Gastroesophageal sphincter (tissue), 4 donors: ENCODE results near the gene IDH2. TPM values are rescaled to one million over a fixed set of nuclear protein-coding genes. Genes with fewer than 3 reads are reported as not detected.

Experiments used
- ATAC-seq: fragments of 150-250 bp; one replicate; pipeline ENCODE4 v1.9.1; 2016; ENCODE audit warnings: mild to moderate bottlenecking, moderate library complexity
- H3K27ac ChIP-seq, 4 donors: fragments of 200-600 bp; sonication (generic) in 3 of 4; 1 replicate in 3 of 4; 2 replicates in 1 of 4; pipeline ENCODE4 v1.5.1; 2016 to 2019
- H3K27me3 ChIP-seq: fragments of 200-600 bp; sonication (generic); one replicate; pipeline ENCODE4 v1.5.1; 2019
- H3K36me3 ChIP-seq, 2 donors: fragments of 200-600 bp; sonication (generic); one replicate each; pipeline ENCODE4 v1.5.1; 2019; ENCODE audit warnings: control low read depth in 1 of 2
- H3K4me1 ChIP-seq, 3 donors: fragments of 200-600 bp; sonication (generic); 1 replicate in 2 of 3; 2 replicates in 1 of 3; pipeline ENCODE4 v1.5.1; 2016 to 2019; ENCODE audit warnings: control low read depth in 2 of 3
- H3K4me3 ChIP-seq, 2 donors: fragments of 200-600 bp; sonication (generic); one replicate each; pipeline ENCODE4 v1.5.1; 2019; ENCODE audit warnings: mild to moderate bottlenecking in 1 of 2, moderate library complexity in 1 of 2
- H3K9me3 ChIP-seq, 3 donors: fragments of 200-600 bp; sonication (generic); one replicate each; pipeline ENCODE4 v1.5.1; 2017 to 2019; ENCODE audit warnings: control low read depth in 2 of 3
- EP300 ChIP-seq: sonication (generic); formaldehyde crosslinking; IDR thresholded peaks from one replicate; pipeline ENCODE4 v1.6.1; 2017; ENCODE audit warnings: antibody characterized with exemption, mild to moderate bottlenecking
- POLR2A ChIP-seq, 2 donors: fragments of 450-650 bp; IDR thresholded peaks; one replicate each; pipeline ENCODE4 v1.6.1; 2017; ENCODE audit warnings: antibody characterized with exemption in 2 of 2, mild to moderate bottlenecking in 2 of 2, moderate library complexity in 1 of 2
- POLR2AphosphoS5 ChIP-seq: sonication (generic); formaldehyde crosslinking; IDR thresholded peaks from one replicate; pipeline ENCODE4 v1.6.1; 2017; ENCODE audit warnings: antibody characterized with exemption
- WGBS, 2 donors: methylation state at CpG; one replicate each; pipeline ENCODE4 v1.1.5; 2018; ENCODE audit warnings: low coverage in 1 of 2; 5-methylcytosine and 5-hydroxymethylcytosine counted together
- total RNA-seq, 4 donors: library from RNA; depleted of rRNA; stranded (reverse); fragments of >200 nt; gene quantifications; one replicate each; pipeline ENCODE4 v1.1.0, GENCODE V29; 2016
- TF ChIP-seq, protein P1 (sequence below), 4 experiments: fragments of 200-600 bp in 2 of 4; fragments of 450-650 bp in 2 of 4; sonication (generic) in 1 of 4; IDR thresholded peaks; one replicate each; pipeline ENCODE4 v1.5.1; 2017 to 2019; ENCODE audit warnings: antibody characterized with exemption in 4 of 4, mild to moderate bottlenecking in 2 of 4, moderate library complexity in 2 of 4

The IDH2 gene
- total RNA-seq, 4 donors from 2014 or later = 45.2 to 289 (median 132) TPM

DNA sequence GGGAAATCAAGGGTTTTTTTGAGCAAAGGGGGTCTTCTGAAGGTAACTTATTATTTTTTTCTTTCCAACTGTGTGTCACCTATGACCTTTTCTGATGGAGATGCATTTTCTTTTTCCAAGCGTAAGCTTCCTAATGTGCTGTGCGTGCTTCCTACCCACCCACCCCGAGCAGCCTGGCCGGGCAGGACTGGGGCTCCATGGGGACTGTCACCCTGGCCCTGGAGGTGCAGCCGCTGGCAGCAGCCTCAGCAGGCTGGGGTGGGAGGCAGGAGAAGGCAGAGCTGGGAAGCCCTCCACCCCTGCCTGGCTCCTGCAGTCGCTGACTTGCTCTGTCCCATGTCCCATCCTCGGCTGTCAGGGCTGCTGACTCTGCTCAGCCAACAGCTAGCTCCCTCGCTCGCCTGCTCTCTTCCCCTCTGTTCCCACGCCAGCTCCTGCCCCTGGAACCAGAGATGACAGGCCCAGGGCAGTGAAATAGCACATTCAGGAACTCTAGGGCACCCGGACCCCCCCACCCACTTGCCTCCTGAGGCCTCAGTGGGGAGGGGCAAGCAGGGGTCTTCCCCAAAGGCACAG lies 21.4 kb downstream of the IDH2 start:
- 43 to 87% methylated on average over 1 to 4 of the region's 11 CpGs for WGBS, 2 donors
- ATAC-seq = peak; percentile 8
- H3K27ac ChIP-seq = peak overlapping the region in 3 of 4 donors; percentile 38 to 57 (median 55)

DNA sequence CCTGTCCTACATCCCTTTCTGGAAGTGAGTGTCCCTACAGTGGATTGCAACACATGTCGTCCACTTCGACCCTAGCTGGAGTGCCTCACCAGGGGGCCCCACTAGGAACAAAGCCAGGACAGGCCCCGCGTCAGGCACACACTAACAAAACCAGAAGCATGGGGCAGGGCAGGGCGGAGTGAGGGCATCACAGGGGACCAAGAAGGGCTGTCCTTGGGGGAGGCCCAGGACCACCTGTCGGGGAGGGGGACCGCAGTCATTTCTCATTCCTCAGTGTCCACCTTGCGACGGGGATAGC lies 21.9 kb downstream of the IDH2 start:
- TF ChIP-seq EP300 (no peak), POLR2AphosphoS5 (no peak), POLR2A (IDR thresholded peaks at IDR 0.05) (no peak)
- TF ChIP-seq, protein P1, sequence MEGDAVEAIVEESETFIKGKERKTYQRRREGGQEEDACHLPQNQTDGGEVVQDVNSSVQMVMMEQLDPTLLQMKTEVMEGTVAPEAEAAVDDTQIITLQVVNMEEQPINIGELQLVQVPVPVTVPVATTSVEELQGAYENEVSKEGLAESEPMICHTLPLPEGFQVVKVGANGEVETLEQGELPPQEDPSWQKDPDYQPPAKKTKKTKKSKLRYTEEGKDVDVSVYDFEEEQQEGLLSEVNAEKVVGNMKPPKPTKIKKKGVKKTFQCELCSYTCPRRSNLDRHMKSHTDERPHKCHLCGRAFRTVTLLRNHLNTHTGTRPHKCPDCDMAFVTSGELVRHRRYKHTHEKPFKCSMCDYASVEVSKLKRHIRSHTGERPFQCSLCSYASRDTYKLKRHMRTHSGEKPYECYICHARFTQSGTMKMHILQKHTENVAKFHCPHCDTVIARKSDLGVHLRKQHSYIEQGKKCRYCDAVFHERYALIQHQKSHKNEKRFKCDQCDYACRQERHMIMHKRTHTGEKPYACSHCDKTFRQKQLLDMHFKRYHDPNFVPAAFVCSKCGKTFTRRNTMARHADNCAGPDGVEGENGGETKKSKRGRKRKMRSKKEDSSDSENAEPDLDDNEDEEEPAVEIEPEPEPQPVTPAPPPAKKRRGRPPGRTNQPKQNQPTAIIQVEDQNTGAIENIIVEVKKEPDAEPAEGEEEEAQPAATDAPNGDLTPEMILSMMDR (IDR thresholded peaks at IDR 0.05) = no peak

More for the DNA sequence above, 21.4 kb downstream of the IDH2 start:
- Histone ChIP-seq H3K9me3 (no peaks in the 10 kb centered on the region), H3K27me3 (no peaks in the 10 kb centered on the region), H3K4me1 (peaks cover 0 to 23% (median 10%) of the 10 kb centered on the region in 3 donors), H3K4me3 (no peak overlapping the region), H3K36me3 (peaks cover 0 to 81% of the 10 kb centered on the region in 2 donors)
- TF ChIP-seq POLR2A (IDR thresholded peaks at IDR 0.05) = no peak
- no peak for TF ChIP-seq POLR2AphosphoS5
- no peak for TF ChIP-seq EP300
- TF ChIP-seq, protein P1 (IDR thresholded peaks at IDR 0.05) = no peak

DNA sequence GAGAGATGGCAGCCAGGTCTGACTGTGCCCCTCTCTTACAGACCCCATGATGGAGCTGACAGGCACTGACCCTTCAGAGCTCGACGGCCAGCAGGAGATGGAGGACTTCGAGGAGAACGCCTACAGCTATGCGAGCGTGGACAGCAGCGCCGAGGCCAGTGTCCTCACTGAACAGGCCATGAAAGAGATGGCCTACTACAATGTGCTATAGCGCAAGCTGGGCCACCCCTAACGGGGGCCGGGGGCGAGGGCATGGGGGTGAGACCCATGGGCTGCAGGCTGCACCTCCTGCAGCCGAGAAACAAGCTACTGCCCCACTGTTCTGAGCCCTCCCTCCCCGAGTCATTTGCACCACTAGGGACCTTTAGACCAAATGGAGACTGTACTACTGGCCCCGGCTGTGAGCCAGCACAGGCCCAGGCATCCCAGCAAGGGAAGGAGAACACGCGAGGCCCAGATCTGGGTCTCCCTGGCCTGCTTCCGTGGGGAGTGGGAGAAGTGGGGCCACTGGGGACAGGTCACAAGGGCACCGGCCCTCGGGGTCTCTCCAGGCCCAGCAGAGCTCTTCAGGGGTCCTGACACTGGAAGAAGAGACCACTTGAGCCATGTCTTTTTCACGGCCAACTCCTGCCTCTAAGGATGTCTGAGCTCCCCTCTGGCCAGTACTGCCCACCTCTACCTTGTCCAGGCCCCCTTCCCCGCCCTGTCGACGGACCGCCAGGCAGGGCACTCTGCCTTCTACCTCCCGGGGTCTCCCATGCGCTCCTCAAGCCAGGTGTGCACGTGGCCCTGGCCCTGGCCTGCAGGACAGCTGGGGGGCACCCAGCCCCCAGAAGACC lies 22.4 kb downstream of the IDH2 start:
- TF ChIP-seq POLR2AphosphoS5 = no peak
- H3K36me3 ChIP-seq = peaks cover 0 to 81% of the 10 kb centered on the region in 2 donors
- H3K4me3 ChIP-seq = no peak overlapping the region
- H3K27me3 ChIP-seq = no peaks in the 10 kb centered on the region
- WGBS, 2 donors = 100% methylated on average over 1 of the region's 28 CpGs
- H3K4me1 ChIP-seq = peaks cover 0 to 28% (median 12%) of the 10 kb centered on the region in 3 donors
- no peaks in the 10 kb centered on the region for H3K9me3 ChIP-seq
- ATAC-seq = no peak
- peak overlapping the region in 3 of 4 donors; percentile 31 to 55 (median 38) for H3K27ac ChIP-seq

More for the DNA sequence above, 21.9 kb downstream of the IDH2 start:
- peak overlapping the region in 3 of 4 donors; percentile 38 to 57 (median 55) for H3K27ac ChIP-seq
- H3K36me3 ChIP-seq = peaks cover 0 to 81% of the 10 kb centered on the region in 2 donors
- no peaks in the 10 kb centered on the region for H3K27me3 ChIP-seq
- peaks cover 0 to 26% (median 12%) of the 10 kb centered on the region in 3 donors for H3K4me1 ChIP-seq
- H3K9me3 ChIP-seq = no peaks in the 10 kb centered on the region
- no peak for ATAC-seq
- H3K4me3 ChIP-seq = no peak overlapping the region
- WGBS, 2 donors = 80 to 93% methylated on average over 3 of the region's 9 CpGs

DNA sequence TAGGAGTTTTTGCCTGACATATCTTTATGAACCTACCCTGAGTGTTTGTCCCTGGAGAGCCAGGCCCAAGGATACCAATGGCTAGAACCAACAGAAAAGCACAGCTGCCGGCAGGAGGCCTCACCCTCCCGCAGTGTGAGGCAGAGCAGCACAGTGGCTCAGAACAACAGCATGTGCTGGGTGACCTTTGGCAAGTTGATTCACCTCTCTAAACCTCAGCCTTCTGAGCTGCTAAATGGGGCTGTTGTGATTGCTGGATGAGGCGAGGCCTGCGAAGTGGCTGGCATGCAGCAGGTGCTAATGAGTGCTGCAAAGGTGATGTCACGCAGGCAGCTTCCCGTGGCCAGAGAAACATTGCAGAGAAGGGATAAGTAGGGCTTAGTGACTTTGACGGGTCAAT lies 23.3 kb downstream of the IDH2 start:
- Histone ChIP-seq H3K27me3 (no peaks in the 10 kb centered on the region), H3K4me1 (peaks cover 0 to 28% (median 12%) of the 10 kb centered on the region in 3 donors), H3K36me3 (peaks cover 0 to 81% of the 10 kb centered on the region in 2 donors), H3K9me3 (no peaks in the 10 kb centered on the region), H3K4me3 (no peak overlapping the region), H3K27ac (peak overlapping the region in 1 of 4 donors; percentile 38)
- no peak for ATAC-seq
- 94 to 100% methylated on average over 1 to 5 of the region's 7 CpGs for WGBS, 2 donors
- TF ChIP-seq POLR2A (IDR thresholded peaks at IDR 0.05) = no peak
- no peak for TF ChIP-seq POLR2AphosphoS5
- no peak for TF ChIP-seq EP300

DNA sequence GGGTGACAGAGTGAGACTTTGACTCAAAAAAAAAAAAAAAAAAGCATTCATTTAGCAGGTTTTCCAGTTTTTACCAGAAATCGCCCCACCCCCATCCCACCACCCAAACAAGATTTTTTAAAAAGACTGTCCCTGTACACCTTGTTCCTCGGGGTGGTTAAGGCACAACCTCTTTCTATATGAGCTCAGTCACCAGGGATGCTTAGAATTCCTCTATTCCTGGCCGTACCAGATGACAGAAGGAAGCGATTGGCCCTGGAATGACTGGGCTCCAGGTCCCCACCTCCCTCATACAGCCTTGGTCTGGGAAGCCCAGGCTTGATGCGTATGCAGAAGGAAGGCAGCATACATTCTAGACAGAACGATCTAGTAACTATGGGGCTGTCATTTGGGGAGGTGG lies 25.6 kb downstream of the IDH2 start:
- H3K36me3 ChIP-seq = peaks cover 0 to 82% of the 10 kb centered on the region in 2 donors
- TF ChIP-seq, protein P1 (IDR thresholded peaks at IDR 0.05) = no peak
- TF ChIP-seq POLR2AphosphoS5 (no peak), POLR2A (IDR thresholded peaks at IDR 0.05) (no peak)
- WGBS, 2 donors = 79 to 100% methylated on average over 2 to 5 of the region's 6 CpGs
- H3K27ac ChIP-seq = peak overlapping the region in 3 of 4 donors; percentile 26 to 63 (median 45)
- peaks cover 0 to 19% (median 4%) of the 10 kb centered on the region in 3 donors for H3K4me1 ChIP-seq
- ATAC-seq = no peak
- H3K9me3 ChIP-seq = no peaks in the 10 kb centered on the region
- no peak overlapping the region for H3K4me3 ChIP-seq
- H3K27me3 ChIP-seq = no peaks in the 10 kb centered on the region
